Embryonic facial prominence (tissue), 1 donor: ENCODE data around the gene BABAM2.

Source experiments
- DNase-seq: peaks from one replicate; pipeline ENCODE4 v3.0.0-alpha.2; 2016; ENCODE audit errors: extremely low spot score

The BABAM2 gene

GRCh38 chr2:28067602-28068001 is 177.1 kb downstream of the BABAM2 start:
- no peak for DNase-seq

DNA sequence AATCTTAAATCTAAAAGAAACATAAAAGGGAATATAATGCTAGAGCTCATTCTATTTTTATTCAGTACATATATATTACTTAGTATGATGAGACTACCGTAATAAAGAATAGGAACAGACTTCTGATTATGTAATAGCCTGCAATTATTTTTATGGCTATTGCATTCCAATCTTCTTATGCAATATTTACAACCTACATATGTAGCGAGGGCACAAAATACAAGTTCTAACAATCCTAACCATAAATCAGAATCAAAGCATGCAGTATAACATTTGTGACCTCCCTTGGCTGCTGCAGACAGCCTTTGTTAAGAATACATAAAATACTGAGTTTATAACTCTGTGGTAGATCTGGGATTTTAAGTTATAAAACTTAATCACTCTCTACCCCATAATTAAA is 177.6 kb downstream of the BABAM2 start:
- DNase-seq: no peak

DNA sequence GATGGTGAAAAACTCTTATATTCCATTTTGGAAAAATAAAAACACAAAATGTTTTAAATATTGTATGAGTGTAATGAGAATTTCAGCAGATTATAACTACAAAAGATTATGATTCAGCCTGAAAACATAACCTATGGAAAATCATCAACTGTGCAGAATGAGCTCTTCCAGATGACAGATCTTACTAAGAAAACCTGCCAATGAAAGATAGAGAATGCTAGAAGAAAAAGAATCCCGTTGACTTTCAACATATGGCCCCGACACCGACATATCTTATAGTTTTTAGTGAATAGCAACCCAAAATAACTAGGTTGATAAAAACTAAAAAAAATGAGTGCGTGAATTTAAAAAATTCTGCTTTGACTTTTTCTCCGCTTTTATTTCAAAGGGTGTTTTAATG is 178.0 kb downstream of the BABAM2 start:
- no peak for DNase-seq

DNA sequence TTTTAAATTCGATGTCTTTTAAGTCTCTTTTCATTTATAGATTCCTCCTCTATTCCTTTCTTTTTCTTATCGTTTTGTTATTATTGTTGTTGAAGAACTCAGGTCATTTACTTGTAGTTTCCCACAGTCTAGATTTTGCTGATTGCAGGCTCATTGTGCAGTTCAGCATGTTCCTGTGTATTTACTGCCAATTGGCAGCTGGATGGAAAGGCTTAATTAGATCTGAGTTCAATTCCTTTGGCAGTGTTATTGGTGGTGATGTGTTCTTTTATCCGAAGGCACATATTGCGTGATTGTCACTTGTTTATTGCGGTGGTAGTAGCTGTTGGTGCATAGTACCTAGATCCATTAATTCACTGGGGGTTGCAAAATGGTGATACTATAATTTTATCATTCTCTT is 180.7 kb downstream of the BABAM2 start:
- no peak for DNase-seq

- no peak for DNase-seq
These were observed 183.6 kb downstream of the BABAM2 start for GRCh38 chr2:28074137-28074536.

DNA sequence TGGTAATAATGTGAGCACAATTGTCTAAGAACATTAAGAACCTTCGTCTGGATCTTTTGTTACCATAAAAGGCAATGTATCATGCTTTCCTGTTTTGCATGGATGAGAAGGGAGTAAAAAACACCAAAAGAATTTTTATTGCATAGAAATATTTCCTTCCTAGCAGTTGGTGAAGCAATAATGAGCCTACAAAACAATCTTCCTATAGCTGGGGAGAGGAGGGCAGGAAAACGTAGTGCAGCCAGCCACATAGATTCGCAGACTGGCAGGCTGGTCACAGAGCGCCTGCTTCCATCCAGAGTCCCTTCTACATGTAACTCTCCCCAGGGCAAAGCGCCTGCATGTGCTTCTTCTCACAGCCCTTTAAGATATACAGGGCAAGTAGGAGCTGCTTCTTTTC is 190.4 kb downstream of the BABAM2 start:
- DNase-seq: no peak

- no peak for DNase-seq
These were observed 191.6 kb downstream of the BABAM2 start for GRCh38 chr2:28082131-28082530.

GRCh38 chr2:28083476-28083875 is 192.9 kb downstream of the BABAM2 start:
- no peak for DNase-seq

DNA sequence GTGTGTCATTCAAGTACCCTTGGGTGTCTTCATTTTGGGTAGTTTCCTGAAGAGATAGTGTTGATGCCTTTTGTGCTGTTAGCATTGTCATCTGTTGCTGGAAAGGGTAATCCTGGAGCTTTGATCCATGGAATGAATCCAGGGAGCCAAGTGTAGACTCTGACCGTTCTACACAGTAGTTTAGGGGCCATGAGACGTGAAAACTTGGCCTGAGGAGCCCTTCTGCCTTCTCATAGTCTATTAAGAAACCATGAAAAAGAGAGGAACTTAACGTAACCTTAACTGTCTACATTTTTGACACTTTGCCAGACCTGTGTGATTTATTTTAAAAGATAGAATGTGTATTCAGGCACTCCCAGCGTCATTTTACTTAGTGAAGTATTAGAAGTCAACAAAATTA is 194.0 kb downstream of the BABAM2 start:
- DNase-seq: no peak

- DNase-seq: no peak
These were observed 194.7 kb downstream of the BABAM2 start for GRCh38 chr2:28085201-28085600.

DNA sequence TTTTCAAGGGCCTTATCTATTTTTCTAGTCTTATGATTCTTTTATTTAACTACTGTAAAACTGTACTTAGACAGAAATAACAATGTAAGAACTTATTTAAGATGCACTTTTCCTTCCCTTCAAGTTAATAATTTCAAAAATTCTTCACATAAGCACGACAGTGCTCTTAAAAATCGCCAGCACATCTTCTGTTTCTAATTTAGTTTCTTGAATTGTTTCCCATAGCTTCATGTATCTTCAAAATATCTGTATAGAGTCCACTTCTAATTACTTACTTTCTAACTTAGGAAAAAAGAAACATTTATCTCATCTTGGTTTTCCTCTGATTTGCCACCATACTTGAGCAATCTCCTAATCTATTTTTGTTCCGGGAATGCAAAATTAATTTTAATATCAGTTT is 196.1 kb downstream of the BABAM2 start:
- DNase-seq: no peak

DNA sequence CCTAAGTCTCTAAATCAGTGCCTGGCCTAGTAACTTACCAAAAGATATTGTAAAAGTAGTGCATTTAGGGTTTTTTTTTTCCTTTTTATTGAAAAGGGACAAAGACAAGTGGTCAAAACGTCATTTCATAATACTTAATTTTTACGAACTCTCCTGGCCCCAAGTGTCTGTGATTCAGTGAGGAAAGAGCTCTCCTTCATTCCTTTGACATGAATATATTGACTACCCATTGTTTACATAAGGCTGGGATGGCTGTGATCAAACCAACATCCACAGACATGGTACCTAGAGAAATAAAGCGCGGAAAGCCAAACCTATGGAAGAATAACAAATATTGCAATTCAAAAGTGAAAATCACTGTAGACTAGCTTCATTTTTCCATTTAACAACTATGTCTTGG is 198.4 kb downstream of the BABAM2 start:
- DNase-seq: no peak

DNA sequence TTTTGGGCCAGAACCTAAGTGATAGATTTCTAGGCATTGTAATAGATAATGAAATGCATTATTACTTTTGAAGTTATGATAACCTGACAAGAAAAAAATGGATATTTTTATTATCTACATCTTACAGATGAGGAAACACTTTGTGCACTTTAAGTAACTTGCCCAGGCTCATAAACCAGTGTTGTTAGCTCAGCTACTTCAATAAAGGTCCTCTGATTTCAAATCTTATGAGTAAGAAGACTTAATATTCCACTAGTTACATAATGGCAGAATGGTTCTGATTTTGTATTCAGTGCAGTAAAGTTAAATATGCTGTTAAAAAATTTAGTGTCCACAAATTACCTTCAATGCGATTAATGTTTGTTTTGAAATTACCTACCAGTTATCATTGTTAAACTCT is 199.0 kb downstream of the BABAM2 start:
- DNase-seq: no peak

GRCh38 chr2:28093308-28093707 is 202.8 kb downstream of the BABAM2 start:
- DNase-seq: no peak

- DNase-seq: no peak
These were observed 203.2 kb downstream of the BABAM2 start for GRCh38 chr2:28093768-28094167.

DNA sequence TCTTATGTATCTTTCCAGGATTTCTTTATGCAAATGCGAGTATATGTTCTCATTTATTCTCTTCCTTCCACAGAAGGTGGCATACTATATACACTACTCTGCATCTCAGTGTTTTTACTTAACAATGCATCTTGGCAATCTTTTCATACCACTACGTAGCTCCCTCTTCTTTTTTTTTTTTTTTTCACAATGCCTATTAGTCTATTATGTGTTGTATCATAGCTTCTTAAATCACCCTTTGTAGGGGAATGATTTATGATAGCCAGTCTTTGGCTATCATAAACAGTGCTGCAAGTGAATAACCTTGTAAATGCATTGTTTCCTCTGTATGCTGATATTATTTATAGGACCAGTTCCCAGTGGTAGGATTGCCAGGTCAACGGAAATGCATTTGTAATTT is 204.2 kb downstream of the BABAM2 start:
- no peak for DNase-seq

GRCh38 chr2:28095622-28096021 is 205.1 kb downstream of the BABAM2 start:
- no peak for DNase-seq

- DNase-seq: no peak
These were observed 205.9 kb downstream of the BABAM2 start for GRCh38 chr2:28096421-28096820.

DNA sequence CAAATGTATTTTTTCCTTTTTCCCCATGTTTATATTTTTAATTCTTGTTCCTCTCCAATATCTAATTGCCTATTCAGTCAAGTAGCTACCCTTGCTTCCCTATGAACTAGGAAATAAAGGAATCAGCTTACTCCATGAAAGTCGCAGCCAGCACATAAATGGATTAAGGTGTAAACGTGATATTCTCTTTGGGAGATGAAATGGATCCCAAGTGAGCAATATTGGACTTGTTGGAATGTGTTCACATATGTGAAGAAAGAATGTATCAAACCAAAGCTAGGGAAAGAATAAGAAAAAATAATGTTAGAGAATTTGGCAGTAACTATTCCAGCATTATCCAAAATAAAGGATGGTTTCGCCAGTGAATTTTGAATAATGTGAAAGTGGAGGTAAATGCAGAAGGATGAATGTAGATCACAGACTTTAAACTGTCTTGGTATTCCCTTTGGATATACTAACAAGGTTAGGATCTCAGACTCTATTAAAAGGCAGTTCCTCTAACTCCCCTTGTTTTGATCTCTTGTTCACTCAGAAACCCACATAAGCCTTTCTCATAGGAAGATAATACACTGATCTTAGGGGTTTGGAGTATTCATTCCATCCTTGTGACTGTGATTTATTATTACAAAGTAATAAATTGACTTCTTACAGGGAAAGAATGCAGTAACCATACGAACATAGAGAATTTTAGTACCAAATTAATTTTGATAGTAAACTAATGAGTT is 208.1 kb downstream of the BABAM2 start:
- no peak for DNase-seq

DNA sequence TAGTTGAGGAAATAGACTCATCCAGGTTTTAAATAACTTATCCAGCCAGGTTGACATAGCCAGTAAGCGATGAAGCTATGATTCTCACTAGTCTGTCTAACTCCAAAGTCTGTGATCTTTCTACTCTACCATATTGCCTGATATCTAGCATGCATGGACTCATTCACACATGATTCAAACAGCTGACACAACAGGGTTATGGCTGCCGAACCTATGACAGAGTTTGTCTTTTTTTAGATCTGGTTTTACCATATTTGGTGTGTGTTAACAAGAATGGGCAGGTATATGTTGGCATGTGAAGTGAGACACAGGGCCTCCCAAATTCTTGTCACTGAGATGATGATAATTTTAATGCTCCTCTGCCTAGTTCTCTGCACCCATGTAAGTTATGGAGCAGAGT is 210.6 kb downstream of the BABAM2 start:
- DNase-seq: no peak

GRCh38 chr2:28101892-28102291 is 211.4 kb downstream of the BABAM2 start:
- no peak for DNase-seq

DNA sequence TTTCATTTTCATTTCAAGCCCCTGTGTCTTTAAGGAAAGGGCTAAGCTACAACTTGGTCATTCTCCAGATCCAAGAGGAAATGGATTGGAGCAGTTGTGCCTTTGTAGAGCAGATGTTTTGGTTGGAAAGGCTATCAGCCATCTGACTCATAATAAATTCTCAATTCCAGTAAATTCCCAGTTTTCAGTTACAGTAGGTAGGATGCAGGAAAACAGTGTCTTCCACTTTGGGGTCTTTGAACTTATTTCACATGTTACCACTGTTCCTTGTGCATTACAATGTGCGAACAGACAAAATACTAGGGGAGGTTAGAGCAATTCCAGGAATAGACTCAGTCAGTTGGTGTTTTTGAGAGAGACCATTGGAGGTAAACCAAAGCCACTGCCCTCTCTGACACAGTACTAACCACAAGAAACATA is 211.9 kb downstream of the BABAM2 start:
- DNase-seq: no peak

- DNase-seq: no peak
These were observed 213.1 kb downstream of the BABAM2 start for GRCh38 chr2:28103611-28104010.

GRCh38 chr2:28108143-28108542 is 217.6 kb downstream of the BABAM2 start:
- no peak for DNase-seq
